Astrocyte (in vitro differentiated cells and primary cell): ENCODE results near the gene CADM1.

Source experiments
- EZH2 ChIP-seq: IDR thresholded peaks from 2 replicates; pipeline ENCODE4 v1.6.1; 2012; ENCODE audit warnings: mild to moderate bottlenecking, low read length, inconsistent platforms; ENCODE audit not compliant: insufficient read depth
- TF ChIP-seq, protein P1 (sequence below): IDR thresholded peaks from 2 replicates; pipeline ENCODE4 v1.5.1; 2011; ENCODE audit warnings: low read depth, mild to moderate bottlenecking, inconsistent platforms, low read length, moderate library complexity; ENCODE audit not compliant: insufficient read depth

DNA sequence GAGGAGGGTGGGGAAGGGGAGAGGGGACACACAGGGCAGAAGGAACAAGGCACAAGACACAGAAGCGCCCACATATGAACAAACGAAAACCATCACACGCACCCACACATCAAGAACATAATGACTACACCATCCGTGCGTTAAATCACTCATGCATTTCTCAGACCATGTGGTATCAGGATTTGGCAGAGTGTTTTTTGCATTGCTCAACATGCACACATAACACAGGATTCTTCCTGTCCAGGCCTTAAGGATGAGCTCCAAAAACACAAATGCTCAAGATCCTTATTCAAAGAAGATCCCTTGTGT is 309.5 kb downstream of the CADM1 start:
- TF ChIP-seq, protein P1, sequence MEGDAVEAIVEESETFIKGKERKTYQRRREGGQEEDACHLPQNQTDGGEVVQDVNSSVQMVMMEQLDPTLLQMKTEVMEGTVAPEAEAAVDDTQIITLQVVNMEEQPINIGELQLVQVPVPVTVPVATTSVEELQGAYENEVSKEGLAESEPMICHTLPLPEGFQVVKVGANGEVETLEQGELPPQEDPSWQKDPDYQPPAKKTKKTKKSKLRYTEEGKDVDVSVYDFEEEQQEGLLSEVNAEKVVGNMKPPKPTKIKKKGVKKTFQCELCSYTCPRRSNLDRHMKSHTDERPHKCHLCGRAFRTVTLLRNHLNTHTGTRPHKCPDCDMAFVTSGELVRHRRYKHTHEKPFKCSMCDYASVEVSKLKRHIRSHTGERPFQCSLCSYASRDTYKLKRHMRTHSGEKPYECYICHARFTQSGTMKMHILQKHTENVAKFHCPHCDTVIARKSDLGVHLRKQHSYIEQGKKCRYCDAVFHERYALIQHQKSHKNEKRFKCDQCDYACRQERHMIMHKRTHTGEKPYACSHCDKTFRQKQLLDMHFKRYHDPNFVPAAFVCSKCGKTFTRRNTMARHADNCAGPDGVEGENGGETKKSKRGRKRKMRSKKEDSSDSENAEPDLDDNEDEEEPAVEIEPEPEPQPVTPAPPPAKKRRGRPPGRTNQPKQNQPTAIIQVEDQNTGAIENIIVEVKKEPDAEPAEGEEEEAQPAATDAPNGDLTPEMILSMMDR: no peak
- TF ChIP-seq EZH2: no peak
